Sigmoid colon (tissue), 4 donors: ENCODE results near the gene PGPEP1.

Experiments used
- EP300 ChIP-seq, 4 donors: sonication (generic); formaldehyde crosslinking; IDR thresholded peaks; one replicate each; pipeline ENCODE4 v1.6.1; 2017; ENCODE audit warnings: antibody characterized with exemption in 4 of 4
- POLR2A ChIP-seq, 2 donors: fragments of 450-650 bp; IDR thresholded peaks; one replicate each; pipeline ENCODE4 v1.6.1; 2016; ENCODE audit warnings: antibody characterized with exemption in 2 of 2, mild to moderate bottlenecking in 2 of 2, moderate library complexity in 2 of 2
- POLR2AphosphoS5 ChIP-seq, 4 donors: sonication (generic); formaldehyde crosslinking; IDR thresholded peaks; one replicate each; pipeline ENCODE4 v1.6.1; 2017; ENCODE audit warnings: antibody characterized with exemption in 4 of 4
- TF ChIP-seq, protein P1 (sequence below), 4 experiments: fragments of 450-650 bp in 3 of 4; fragments of 200-600 bp in 1 of 4; IDR thresholded peaks; one replicate each; pipeline ENCODE4 v1.5.1; 2016 to 2019; ENCODE audit warnings: antibody characterized with exemption in 4 of 4, mild to moderate bottlenecking in 3 of 4, moderate library complexity in 2 of 4

DNA sequence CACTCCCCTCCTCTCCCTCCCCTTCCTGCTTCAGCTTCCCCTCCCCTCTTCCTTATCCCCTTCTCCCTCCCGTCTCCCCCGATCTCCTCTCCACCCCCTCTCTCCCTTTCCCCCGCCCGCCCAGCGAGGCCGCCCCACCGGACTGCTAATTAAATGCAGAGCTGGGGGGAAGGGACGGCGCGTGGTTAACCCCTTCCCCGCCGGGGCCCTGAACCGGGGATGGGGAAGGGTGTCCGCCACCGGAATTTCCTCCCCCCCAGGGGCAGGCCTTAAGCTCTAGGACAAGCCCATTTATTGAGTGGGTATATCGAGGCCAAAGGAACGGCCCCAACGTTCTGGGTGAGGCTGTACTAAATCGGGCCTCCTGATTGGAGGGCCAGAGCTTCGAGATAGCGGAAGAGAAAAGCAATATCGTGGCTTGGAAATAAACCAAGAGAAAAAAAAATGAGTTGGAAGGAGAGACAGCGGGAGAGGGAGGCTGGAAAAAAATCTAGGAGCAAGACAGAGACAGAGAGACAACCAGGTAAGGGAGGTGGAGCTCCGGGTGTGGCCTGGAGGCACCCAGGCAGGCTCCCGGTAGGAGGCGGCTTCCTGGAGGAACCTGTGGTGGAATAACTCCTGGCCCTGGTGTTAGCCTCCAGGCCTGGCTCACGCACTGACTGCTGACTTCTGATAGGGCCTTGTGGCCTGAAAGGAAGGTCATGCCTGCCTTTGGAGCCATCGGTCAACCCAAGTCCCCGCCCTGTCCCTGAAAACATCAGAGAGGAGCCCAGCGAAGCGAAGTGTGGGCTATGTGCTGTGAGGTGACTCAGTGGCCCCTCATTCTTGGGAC lies 47.4 kb upstream of the PGPEP1 start:
- TF ChIP-seq, protein P1, sequence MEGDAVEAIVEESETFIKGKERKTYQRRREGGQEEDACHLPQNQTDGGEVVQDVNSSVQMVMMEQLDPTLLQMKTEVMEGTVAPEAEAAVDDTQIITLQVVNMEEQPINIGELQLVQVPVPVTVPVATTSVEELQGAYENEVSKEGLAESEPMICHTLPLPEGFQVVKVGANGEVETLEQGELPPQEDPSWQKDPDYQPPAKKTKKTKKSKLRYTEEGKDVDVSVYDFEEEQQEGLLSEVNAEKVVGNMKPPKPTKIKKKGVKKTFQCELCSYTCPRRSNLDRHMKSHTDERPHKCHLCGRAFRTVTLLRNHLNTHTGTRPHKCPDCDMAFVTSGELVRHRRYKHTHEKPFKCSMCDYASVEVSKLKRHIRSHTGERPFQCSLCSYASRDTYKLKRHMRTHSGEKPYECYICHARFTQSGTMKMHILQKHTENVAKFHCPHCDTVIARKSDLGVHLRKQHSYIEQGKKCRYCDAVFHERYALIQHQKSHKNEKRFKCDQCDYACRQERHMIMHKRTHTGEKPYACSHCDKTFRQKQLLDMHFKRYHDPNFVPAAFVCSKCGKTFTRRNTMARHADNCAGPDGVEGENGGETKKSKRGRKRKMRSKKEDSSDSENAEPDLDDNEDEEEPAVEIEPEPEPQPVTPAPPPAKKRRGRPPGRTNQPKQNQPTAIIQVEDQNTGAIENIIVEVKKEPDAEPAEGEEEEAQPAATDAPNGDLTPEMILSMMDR (IDR thresholded peaks at IDR 0.05): no peak
- peak in 2 of 4 donors; percentile 62 to 64 for TF ChIP-seq EP300 (IDR thresholded peaks at IDR 0.05)
- peak in 1 of 2 donors; percentile 1 for TF ChIP-seq POLR2A (IDR thresholded peaks at IDR 0.05)
- TF ChIP-seq POLR2AphosphoS5 (IDR thresholded peaks at IDR 0.05): peak in 2 of 4 donors; percentile 27 to 51
